GM19468 (cell line): ENCODE data around the gene PTPRE.
A peak's percentile ranks its signal among the peaks of the same experiment; 100 is the strongest.

Experiments
- ATAC-seq: cut with Tn5 transposase; IDR thresholded peaks from one replicate; pipeline ENCODE4 v1.9.1; 2021; ENCODE audit warnings: mild to moderate bottlenecking, moderate library complexity, moderate number of reproducible peaks; ENCODE audit not compliant: unreplicated experiment; ENCODE audit errors: extremely low read depth

PTPRE gene

DNA sequence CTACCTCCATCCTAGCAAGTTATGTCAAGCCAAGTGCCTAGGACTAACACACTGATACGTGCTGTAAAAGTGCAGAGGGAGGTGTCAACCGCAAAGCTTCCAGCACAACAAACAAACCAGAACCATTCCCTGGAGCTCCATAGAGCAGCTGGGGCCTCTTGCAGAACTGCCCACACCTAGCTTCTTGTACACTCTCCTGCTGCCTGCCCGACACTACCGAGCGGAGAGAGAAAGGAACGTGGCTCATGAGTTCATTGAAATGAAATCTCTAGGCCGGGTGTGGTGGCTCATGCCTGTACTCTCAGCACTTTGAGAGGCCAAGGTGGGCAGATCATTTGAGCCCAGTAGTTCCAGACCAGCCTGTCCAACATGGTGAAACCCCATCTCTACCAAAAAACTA is 145.8 kb downstream of the PTPRE start:
- ATAC-seq, result no peak

DNA sequence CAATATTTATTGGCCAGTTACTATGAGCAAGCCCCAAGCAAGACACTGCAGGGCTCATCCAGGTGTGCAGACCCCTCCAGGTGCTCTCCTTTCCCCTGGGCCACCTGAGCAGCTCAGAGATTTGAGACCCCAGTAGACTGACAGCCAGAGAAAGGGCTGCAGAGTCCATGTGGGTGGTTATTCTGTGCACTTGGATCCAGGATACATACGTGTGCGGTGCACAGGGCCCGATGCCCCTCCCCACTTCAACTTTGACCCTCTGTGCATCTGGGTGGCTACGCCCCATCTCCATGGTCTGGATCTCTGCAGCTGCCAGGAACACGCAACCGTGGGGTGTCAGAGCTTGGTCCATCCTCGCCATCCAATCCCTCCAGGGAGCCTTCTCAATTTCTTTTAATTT is 146.5 kb downstream of the PTPRE start:
- no peak for ATAC-seq

DNA sequence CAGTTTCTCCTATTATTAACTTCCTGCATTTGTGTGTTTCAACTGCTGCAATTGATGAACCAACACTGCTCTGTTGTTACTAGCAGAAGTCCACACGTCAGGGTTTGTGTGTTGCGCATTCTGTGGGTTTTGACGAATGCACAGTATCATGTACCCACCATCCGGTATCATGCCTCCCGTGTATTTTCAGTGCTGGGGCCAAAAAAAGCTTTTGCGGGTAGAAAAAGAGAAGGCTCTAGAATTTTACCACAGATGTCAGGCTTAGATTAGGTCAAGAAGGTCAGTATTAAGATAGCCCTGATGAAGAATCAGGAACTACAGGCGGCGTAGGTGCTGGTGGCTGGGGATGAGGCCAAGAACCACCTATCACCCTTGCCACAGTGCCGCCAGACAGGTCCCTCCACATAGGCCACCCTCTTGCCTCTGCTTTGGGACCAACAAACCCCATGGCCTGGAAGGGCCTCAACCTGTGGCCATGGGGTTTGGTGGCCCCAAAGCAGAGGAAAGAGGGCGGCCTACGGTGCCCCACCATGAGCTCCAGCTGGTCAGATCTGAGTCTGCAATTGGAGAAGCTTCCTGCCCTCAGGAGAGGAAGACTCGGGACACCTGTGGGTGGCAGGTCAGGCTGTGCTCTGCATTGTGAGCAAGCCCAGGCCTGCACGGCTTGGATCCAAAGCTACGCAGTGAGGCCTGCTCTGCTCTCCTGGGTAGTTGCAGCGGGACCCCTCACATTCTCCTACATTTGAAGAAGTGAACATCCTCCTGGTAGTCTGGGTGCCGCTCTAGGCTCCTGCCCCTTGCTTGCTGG is 147.5 kb downstream of the PTPRE start:
- no peak for ATAC-seq

DNA sequence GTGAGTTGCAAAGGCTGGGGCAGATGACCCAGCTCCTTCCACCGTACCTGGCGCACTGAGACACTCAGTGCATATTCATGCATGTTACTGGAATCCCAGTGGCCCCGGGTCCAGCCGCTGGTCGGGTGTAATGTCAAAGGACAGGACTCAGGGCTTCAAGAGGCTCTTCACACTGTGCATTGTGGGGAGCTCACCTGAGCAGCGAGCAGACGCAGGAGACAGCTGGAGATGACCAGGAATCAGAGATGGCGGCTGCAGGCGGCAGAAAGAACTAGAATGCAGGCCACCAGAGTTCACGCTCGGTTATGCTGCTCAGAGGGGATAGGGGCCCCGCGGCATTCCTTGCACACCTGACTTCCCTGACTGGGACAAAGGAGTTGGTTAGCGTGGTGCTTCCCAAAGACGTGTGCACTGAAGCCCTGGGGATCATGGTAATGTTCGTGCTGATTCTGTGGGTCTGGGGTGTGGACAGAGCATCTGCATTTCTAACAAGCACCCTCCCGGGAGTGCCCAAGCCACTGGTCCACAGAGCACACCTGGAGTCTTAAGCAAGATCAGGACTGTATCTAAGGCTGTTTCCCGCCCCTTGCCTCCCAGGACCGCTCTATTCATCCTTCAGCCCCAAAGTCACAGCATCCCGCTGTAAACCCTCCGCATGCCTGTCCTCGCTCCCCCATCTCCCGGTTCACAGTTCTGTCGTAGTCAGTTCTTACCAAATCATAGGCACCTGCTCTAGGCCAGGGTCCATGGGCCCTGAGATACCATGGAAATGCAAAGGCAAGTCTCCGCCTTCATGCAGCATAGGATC is 148.4 kb downstream of the PTPRE start:
- ATAC-seq, result no peak

GRCh38 chr10:128056303-128057050 is 149.6 kb downstream of the PTPRE start:
- no peak for ATAC-seq

GRCh38 chr10:128058106-128058749 is 151.3 kb downstream of the PTPRE start:
- no peak for ATAC-seq

GRCh38 chr10:128058750-128059134 is 151.8 kb downstream of the PTPRE start:
- ATAC-seq, result no peak

DNA sequence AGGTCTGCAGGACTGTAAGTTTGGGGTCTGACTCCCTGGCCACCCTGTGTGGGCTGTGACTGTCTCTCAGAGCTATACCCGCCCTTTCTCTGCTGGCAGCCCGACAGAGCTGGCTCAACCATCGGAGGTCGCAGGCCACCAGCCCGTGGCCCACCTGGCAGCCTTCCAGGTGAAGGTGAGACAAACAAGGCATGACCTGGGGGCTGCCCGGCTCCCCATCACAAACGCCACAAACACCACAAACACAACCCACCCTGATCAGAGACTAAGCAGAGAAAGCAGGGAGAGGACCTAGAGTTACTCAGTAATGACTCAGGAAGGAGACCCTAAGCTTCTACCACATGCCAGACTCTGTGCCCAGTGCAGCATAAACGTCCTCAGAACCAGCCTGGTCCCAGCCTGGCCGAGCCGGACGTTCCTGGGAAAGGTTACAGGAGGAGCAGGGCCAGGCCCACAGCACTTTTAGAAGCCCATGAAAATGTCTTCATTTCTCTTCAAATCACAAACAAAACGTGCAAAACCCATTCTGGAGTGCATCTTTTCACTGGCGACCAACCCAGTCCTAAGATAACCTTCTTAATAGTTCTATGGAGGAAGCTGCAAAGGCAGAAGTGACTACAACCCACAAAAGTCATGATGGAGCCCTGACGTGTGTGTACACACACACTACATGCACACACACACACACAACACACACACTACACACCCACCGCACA is 152.5 kb downstream of the PTPRE start:
- ATAC-seq, result no peak

- ATAC-seq, result no peak
Observed at GRCh38 chr10:128059982-128060293, 153.0 kb downstream of the PTPRE start.

DNA sequence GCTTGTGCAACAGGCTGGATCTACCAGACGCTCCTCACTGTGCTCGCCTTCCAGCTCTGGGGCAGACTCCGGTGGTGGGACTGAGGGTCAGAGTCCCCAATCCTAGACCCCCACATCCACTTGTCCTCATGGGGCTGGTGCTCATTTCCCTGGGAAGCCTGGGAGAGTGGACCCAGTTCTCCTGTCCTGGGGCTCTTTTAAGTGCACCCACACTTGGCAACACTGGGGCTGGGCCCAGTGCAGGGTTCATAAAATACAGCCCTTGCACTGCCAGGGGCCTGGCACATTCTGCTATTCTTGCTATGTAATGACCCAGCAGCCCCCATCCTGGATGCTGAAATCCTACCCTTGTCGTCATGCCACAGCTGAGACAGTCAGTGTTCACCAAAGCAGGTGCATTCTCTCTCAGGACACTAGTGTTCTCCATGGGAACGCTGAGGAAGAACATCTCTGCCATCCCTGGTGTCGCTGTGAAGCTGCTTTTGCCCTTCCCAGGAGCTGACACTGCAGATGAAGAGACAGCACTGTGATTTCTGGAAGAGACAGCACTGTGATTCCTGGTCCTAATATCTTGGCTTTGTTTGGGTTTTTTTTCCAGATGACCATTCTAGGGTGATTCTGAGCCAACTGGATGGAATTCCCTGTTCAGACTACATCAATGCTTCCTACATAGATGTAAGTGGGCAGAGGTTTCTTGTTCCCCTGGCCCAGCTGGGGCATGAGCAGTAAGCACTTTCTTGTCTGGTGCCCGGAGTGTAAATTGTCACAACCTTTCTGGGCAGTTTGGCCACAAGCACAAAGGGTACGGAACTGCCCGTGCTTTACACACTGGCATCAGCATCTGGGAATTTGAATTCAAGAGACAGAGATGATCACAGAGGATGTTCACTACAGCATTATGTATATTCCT is 153.7 kb downstream of the PTPRE start:
- no peak for ATAC-seq

DNA sequence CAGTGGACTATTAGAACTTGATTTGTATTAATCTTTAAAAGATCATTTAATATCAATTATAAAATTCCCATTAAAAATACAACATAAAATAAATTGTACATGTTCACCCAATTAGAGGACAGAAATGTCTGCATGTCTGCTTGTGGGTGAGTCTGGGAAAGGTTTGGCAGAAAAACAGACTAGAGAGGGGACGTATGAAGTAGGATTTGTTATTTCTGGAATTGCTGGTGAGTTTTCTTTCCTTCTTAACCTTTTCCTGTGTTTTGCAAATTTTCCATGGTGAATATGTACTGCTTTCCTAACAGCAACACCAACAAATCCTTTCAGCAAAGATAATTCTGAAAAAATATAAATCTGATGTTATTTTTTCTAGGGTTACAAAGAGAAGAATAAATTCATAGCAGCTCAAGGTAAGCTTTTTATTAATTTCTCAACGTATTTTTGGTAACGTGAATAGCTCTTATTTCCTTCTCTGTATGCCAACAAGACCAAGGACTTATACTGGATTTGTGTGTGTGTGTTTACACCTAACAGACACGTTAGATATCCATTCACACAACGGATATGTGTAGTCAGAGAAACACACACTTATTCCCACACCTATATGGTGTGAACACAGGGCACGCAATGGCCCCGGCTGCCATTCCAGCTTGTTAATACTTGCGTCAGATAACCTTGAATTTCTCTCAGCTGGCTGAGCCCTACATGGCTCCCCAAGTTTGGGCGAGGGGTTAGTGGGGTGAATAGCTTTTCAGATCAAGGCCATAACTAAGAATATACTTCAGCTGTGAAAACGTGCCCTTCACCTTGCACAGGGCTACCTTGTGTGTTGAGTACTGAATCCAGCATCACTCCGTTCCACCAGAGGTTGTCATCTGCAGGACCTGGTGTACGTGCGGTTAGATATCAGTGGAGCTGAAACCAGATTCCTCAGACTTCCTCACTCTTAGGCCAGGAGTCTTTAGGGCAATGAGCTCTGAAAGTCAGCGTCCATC is 154.7 kb downstream of the PTPRE start:
- ATAC-seq, result no peak

- no peak for ATAC-seq
Observed at GRCh38 chr10:128062331-128062880, 155.5 kb downstream of the PTPRE start.

DNA sequence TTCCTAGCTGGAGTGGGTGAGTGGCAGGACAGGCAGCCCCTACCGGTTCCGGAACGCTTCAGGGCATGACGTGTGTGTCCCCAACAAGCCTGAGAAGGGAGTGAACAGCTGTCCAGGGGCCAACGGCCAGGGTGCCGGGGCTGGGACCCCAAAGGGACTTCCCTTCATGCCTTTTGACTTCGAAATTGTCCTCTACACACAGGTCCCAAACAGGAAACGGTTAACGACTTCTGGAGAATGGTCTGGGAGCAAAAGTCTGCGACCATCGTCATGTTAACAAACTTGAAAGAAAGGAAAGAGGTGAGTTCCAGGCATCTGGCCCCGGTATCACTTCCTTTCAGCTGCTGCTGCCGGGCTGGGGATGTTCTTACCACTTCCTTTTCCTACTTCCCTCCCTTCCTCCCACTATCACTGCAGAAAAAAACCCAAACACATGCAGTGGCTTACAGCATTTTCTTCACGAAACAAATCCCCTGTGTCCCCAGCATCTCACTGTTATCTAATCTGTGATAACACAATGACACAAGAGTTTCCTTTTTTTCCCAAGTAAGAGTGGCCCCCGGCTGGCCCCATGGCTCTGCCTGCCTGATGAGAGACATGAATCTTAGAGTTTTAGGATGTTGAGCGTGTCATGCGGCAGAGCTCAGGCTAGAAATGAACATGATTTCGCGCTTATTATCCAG is 156.1 kb downstream of the PTPRE start:
- peak; percentile 14 for ATAC-seq

GRCh38 chr10:128063736-128064107 is 156.8 kb downstream of the PTPRE start:
- ATAC-seq, result no peak

GRCh38 chr10:128064108-128064969 is 157.4 kb downstream of the PTPRE start:
- ATAC-seq, result peak; percentile 57

- no peak for ATAC-seq
Observed at GRCh38 chr10:128064970-128065580, 158.2 kb downstream of the PTPRE start.
